HCT116 (cell line): ENCODE data around the gene SLC34A1. TPM values are rescaled to one million over a fixed set of nuclear protein-coding genes. Genes with fewer than 3 reads are reported as not detected.

Experiments used
- ATAC-seq: fragments of 200-7000 bp; cut with Tn5 transposase; 2 replicates; pipeline ENCODE4 v1.9.1; 2020; ENCODE audit warnings: mild to moderate bottlenecking, moderate library complexity
- BruUV-seq: library from RNA; stranded (reverse); fragments of 400-500 nt; replicated peaks from 2 replicates; lab custom pipeline; 2021; lab: Mats Ljungman, UMichigan
- CTCF ChIA-PET: fragments of 300-600 bp; sonication (Branson Sonifier 250); formaldehyde crosslinking; loops from one replicate; lab custom pipeline; 2021; ENCODE audit warnings: antibody characterized with exemption; lab: Charles Lee
- POLR2A ChIA-PET: fragments of 300-600, 350-600 bp; sonication (Branson Sonifier 250); formaldehyde crosslinking; loops from one replicate; lab custom pipeline; 2021; ENCODE audit warnings: antibody characterized with exemption; lab: Charles Lee
- RAD21 ChIA-PET, 2 experiments: fragments of 300-600 bp; sonication (Branson Sonifier 250); formaldehyde crosslinking; loops; one replicate each; lab custom pipeline; 2023; ENCODE audit warnings: low total read pairs in 2 of 2; ENCODE audit not compliant: uncharacterized antibody in 2 of 2, unreplicated experiment in 2 of 2, low non-redundant PET in 1 of 2; lab: Charles Lee
- DNase-seq: peaks from one replicate; pipeline ENCODE4 v3.0.0-alpha.2; 2010; ENCODE audit warnings: low read depth, low spot score
- H2AFZ ChIP-seq: fragments of 200-600 bp; shearing (Covaris generic), sonication (generic); 2 replicates; pipeline ENCODE4 v1.6.1; 2017; ENCODE audit warnings: low read depth, mixed run types, mixed read lengths, antibody characterized with exemption, low read length; ENCODE audit not compliant: poor library complexity, severe bottlenecking
- H3K27ac ChIP-seq: 2 replicates; pipeline ENCODE4 v1.5.1; 2012; ENCODE audit warnings: low read depth, low read length
- H3K27me3 ChIP-seq: fragments of 200-600 bp; sonication (generic); 2 replicates; pipeline ENCODE4 v1.6.1; 2016; ENCODE audit warnings: mixed run types, low read length, mixed read lengths; ENCODE audit not compliant: insufficient read depth
- H3K36me3 ChIP-seq, 2 experiments: fragments of 200-500 bp in 1 of 2; fragments of 200-600 bp in 1 of 2; sonication (Bioruptor generic) in 1 of 2; sonication (generic) in 1 of 2; 2 replicates each; pipeline versions ENCODE4 v1.5.1 to v1.6.1; 2014 to 2016; ENCODE audit warnings: low read length in 2 of 2, inconsistent platforms in 1 of 2, mixed read lengths in 1 of 2, mixed run types in 1 of 2; ENCODE audit not compliant: insufficient read depth in 2 of 2, control insufficient read depth in 1 of 2
- H3K4me1 ChIP-seq, 2 experiments: fragments of 200-600 bp in 1 of 2; sonication (generic) in 1 of 2; 2 replicates each; pipeline versions ENCODE4 v1.5.1 to v1.6.1; 2012 to 2017; ENCODE audit warnings: low read length in 2 of 2, inconsistent platforms in 1 of 2, mild to moderate bottlenecking in 1 of 2, mixed read lengths in 1 of 2, mixed run types in 1 of 2, moderate library complexity in 1 of 2; ENCODE audit not compliant: insufficient read depth in 2 of 2, control insufficient read depth in 1 of 2
- H3K4me2 ChIP-seq: fragments of 200-600 bp; sonication (generic); 2 replicates; pipeline ENCODE4 v1.6.1; 2017; ENCODE audit warnings: mixed run types, low read length, mixed read lengths
- H3K4me3 ChIP-seq, 2 experiments: fragments of 200-600 bp in 1 of 2; sonication (generic) in 1 of 2; replicated peaks in 1 of 2; 2 replicates each; pipeline ENCODE4 v1.5.1; 2011 to 2016; ENCODE audit warnings: low read length in 2 of 2, control low read depth in 1 of 2, low read depth in 1 of 2, mild to moderate bottlenecking in 1 of 2, mixed read lengths in 1 of 2, mixed run types in 1 of 2
- H3K79me2 ChIP-seq: fragments of 200-600 bp; sonication (generic); 2 replicates; pipeline ENCODE4 v1.6.1; 2017; ENCODE audit warnings: mild to moderate bottlenecking, mixed run types, low read length, moderate library complexity, mixed read lengths; ENCODE audit not compliant: insufficient read depth
- H3K9ac ChIP-seq: fragments of 200-600 bp; sonication (generic); 2 replicates; pipeline ENCODE4 v1.6.1; 2016; ENCODE audit warnings: low read length, mixed read lengths
- H3K9me2 ChIP-seq: fragments of 200-600 bp; sonication (generic), shearing (Covaris generic); 2 replicates; pipeline ENCODE4 v1.6.1; 2017; ENCODE audit warnings: mixed run types, mild to moderate bottlenecking, moderate library complexity; ENCODE audit not compliant: insufficient read depth
- H3K9me3 ChIP-seq, 2 experiments: fragments of 200-500 bp in 1 of 2; fragments of 200-600 bp in 1 of 2; sonication (Bioruptor generic) in 1 of 2; sonication (generic) in 1 of 2; 2 replicates each; pipeline ENCODE4 v1.6.1; 2014 to 2017; ENCODE audit warnings: low read length in 2 of 2, mixed read lengths in 2 of 2, inconsistent platforms in 1 of 2, low read depth in 1 of 2, mild to moderate bottlenecking in 1 of 2, mixed run types in 1 of 2, moderate library complexity in 1 of 2; ENCODE audit not compliant: control insufficient read depth in 1 of 2, insufficient read depth in 1 of 2
- H4K20me1 ChIP-seq: fragments of 200-600 bp; sonication (generic), shearing (Covaris generic); 2 replicates; pipeline ENCODE4 v1.6.1; 2017; ENCODE audit warnings: mixed run types, mild to moderate bottlenecking, moderate library complexity; ENCODE audit not compliant: insufficient read depth
- CBX3 ChIP-seq: IDR thresholded peaks from 2 replicates; pipeline ENCODE4 v1.6.1; 2012; ENCODE audit warnings: low read depth
- CEBPB ChIP-seq: IDR thresholded peaks from 2 replicates; pipeline ENCODE4 v1.6.1; 2012; ENCODE audit warnings: low read depth
- CTCF ChIP-seq, 3 experiments: fragments of 200-600 bp in 1 of 3; sonication (generic) in 1 of 3; IDR thresholded peaks in 2 of 3; conservative IDR thresholded peaks in 1 of 3; 2 replicates each; pipeline ENCODE4 v1.5.1; 2012 to 2017; ENCODE audit warnings: low read depth in 2 of 3, low read length in 2 of 3, antibody characterized with exemption in 1 of 3, borderline replicate concordance in 1 of 3, control low read depth in 1 of 3, mild to moderate bottlenecking in 1 of 3, mixed read lengths in 1 of 3, mixed run types in 1 of 3, moderate library complexity in 1 of 3; ENCODE audit not compliant: insufficient read depth in 1 of 3
- EGR1 ChIP-seq: IDR thresholded peaks from 2 replicates; pipeline ENCODE4 v1.6.1; 2012; ENCODE audit warnings: low read depth
- ELF1 ChIP-seq: IDR thresholded peaks from 2 replicates; pipeline ENCODE4 v1.6.1; 2012; ENCODE audit warnings: low read depth, borderline replicate concordance
- EZH2 ChIP-seq: fragments of 200-600 bp; sonication (generic); IDR thresholded peaks from 2 replicates; pipeline ENCODE4 v1.6.1; 2017; ENCODE audit warnings: antibody characterized with exemption, mixed run types
- EZH2phosphoT487 ChIP-seq: fragments of 200-600 bp; IDR thresholded peaks from 2 replicates; pipeline ENCODE4 v1.6.1; 2018; ENCODE audit warnings: antibody characterized with exemption, borderline replicate concordance
- FOSL1 ChIP-seq: IDR thresholded peaks from 2 replicates; pipeline ENCODE4 v1.6.1; 2012; ENCODE audit warnings: low read depth
- MAX ChIP-seq: IDR thresholded peaks from 2 replicates; pipeline ENCODE4 v1.6.1; 2012
- POLR2A ChIP-seq: IDR thresholded peaks from 2 replicates; pipeline ENCODE4 v1.7.0; 2011; ENCODE audit warnings: borderline replicate concordance; ENCODE audit not compliant: insufficient read depth, insufficient read length; ENCODE audit errors: extremely low read depth
- SIN3A ChIP-seq: IDR thresholded peaks from 2 replicates; pipeline ENCODE4 v1.6.1; 2012; ENCODE audit warnings: low read depth
- SP1 ChIP-seq: IDR thresholded peaks from 2 replicates; pipeline ENCODE4 v1.6.1; 2012; ENCODE audit warnings: low read depth
- TCF7L2 ChIP-seq: IDR thresholded peaks from 2 replicates; pipeline ENCODE4 v1.7.0; 2011; ENCODE audit warnings: borderline replicate concordance, inconsistent platforms; ENCODE audit not compliant: insufficient read depth, insufficient read length; ENCODE audit errors: extremely low read depth
- YY1 ChIP-seq: IDR thresholded peaks from 2 replicates; pipeline ENCODE4 v1.6.1; 2011; ENCODE audit warnings: low read length, low read depth, moderate library complexity, mild to moderate bottlenecking; ENCODE audit not compliant: insufficient replicate concordance; ENCODE audit errors: extremely low read depth
- ZBTB33 ChIP-seq: IDR thresholded peaks from 2 replicates; pipeline ENCODE4 v1.6.1; 2011; ENCODE audit warnings: mild to moderate bottlenecking, low read length, moderate library complexity; ENCODE audit not compliant: insufficient replicate concordance; ENCODE audit errors: extremely low read depth
- ZNF274 ChIP-seq: fragments of 200-500 bp; sonication (Bioruptor generic); IDR thresholded peaks from 2 replicates; pipeline ENCODE4 v1.6.1; 2014; ENCODE audit warnings: mild to moderate bottlenecking, low read depth, low read length, inconsistent platforms
- intact Hi-C: fragments of 100-400 bp; cut with micrococcal nuclease; formaldehyde crosslinking; loops from 2 replicates; pipeline ENCODE4 v1.10.0; 2022
- total RNA-seq: library from RNA; stranded (reverse); gene quantifications from one replicate; pipeline ENCODE4 v1.2.1, GENCODE V29; 2021; ENCODE audit not compliant: unreplicated experiment
- TF ChIP-seq, protein P1 (sequence below): IDR thresholded peaks from 2 replicates; pipeline ENCODE4 v1.6.1; 2012

The SLC34A1 gene
- total RNA-seq, 1 experiment from 2014 or later: not detected

GRCh38 chr5:177335701-177336065 is 48.6 kb upstream of the SLC34A1 start:
- no peaks in the 10 kb centered on the region for H3K9me3 ChIP-seq
- H3K27ac ChIP-seq: no peak overlapping the region
- no peak overlapping the region for H3K9ac ChIP-seq
- DNase-seq: no peak
- TF ChIP-seq MAX: no peak
- no peak for TF ChIP-seq YY1
- TF ChIP-seq CEBPB: no peak
- no peak for TF ChIP-seq EZH2phosphoT487
- TF ChIP-seq ZNF274: no peak
- TF ChIP-seq ZBTB33: no peak
- TF ChIP-seq EGR1: no peak
- no peak for TF ChIP-seq FOSL1
- no peak for TF ChIP-seq CBX3
- no peak for TF ChIP-seq TCF7L2
- TF ChIP-seq, protein P1, sequence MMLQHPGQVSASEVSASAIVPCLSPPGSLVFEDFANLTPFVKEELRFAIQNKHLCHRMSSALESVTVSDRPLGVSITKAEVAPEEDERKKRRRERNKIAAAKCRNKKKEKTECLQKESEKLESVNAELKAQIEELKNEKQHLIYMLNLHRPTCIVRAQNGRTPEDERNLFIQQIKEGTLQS: no peak
- TF ChIP-seq SIN3A: no peak
- no peak for TF ChIP-seq POLR2A
- no peak for TF ChIP-seq EZH2
- TF ChIP-seq ELF1: no peak
- no peak for TF ChIP-seq SP1
- TF ChIP-seq CTCF (IDR thresholded peaks at IDR 0.05 in 2 of 3, conservative IDR thresholded peaks at IDR 0.05 in 1 of 3; ENCODE audit: borderline replicate concordance in 1 of 3, insufficient read depth in 1 of 3, low read depth in 2 of 3, low read length in 2 of 3): no peak
- TF ChIP-seq, all 23 proteins: peak for 0
- CTCF ChIA-PET: interaction anchor here (1.0 to 1.3 kb wide), 3 partner anchors 26 to 222 kb away, joined by 3 read pairs; no protein-coding TSS in a partner anchor
- RAD21 ChIA-PET: no interaction called here
- POLR2A ChIA-PET: no interaction called here
- intact Hi-C loops: loop anchor here (1.0 kb wide), 1 partner anchor 221 kb away; no protein-coding TSS in a partner anchor
- Histone ChIP-seq H3K79me2 (peaks cover 13% of the 10 kb centered on the region), H4K20me1 (no peaks in the 10 kb centered on the region), H2AFZ (no peak overlapping the region), H3K4me2 (no peak overlapping the region), H3K9me2 (no peaks in the 10 kb centered on the region), H3K4me3 (no peak overlapping the region), H3K27me3 (no peaks in the 10 kb centered on the region), H3K4me1 (no peaks in the 10 kb centered on the region), H3K36me3 (peaks cover 30 to 35% of the 10 kb centered on the region in 2 experiments; a peak in 3 of 4 replicates)
- no TSS peak for BruUV-seq
- no peak for ATAC-seq
